Neural cell (in vitro differentiated cells): ENCODE results near the gene ADAMTSL4.

Experiments
- EP300 ChIP-seq: fragments of 450-650 bp; conservative IDR thresholded peaks from 2 replicates; pipeline ENCODE4 v1.6.1; 2014; ENCODE audit warnings: antibody characterized with exemption, mild to moderate bottlenecking, moderate library complexity; ENCODE audit not compliant: poor library complexity, severe bottlenecking
- EZH2 ChIP-seq: fragments of 200-600, 300-800 bp; shearing (Covaris generic), sonication (generic); IDR thresholded peaks from 2 replicates; pipeline ENCODE4 v1.6.1; 2014; ENCODE audit warnings: antibody characterized with exemption, low read length, borderline replicate concordance, mild to moderate bottlenecking; ENCODE audit not compliant: insufficient read depth, poor library complexity, severe bottlenecking
- POLR2AphosphoS5 ChIP-seq: IDR thresholded peaks from 2 replicates; pipeline ENCODE4 v1.6.1; 2012
- SMC3 ChIP-seq: fragments of 450-650 bp; conservative IDR thresholded peaks from 2 replicates; pipeline ENCODE4 v1.6.1; 2014; ENCODE audit warnings: antibody characterized with exemption, mild to moderate bottlenecking, moderate library complexity; ENCODE audit not compliant: poor library complexity
- TAF1 ChIP-seq: IDR thresholded peaks from 2 replicates; pipeline ENCODE4 v1.6.1; 2012; ENCODE audit warnings: low read depth
- TF ChIP-seq, protein P1 (sequence below): fragments of 450-650 bp; IDR thresholded peaks from 2 replicates; pipeline ENCODE4 v1.5.1; 2014; ENCODE audit warnings: antibody characterized with exemption, mild to moderate bottlenecking, moderate library complexity; ENCODE audit not compliant: poor library complexity, severe bottlenecking
- TF ChIP-seq, protein P2 (sequence below): IDR thresholded peaks from 2 replicates; pipeline ENCODE4 v1.6.1; 2012; ENCODE audit warnings: borderline replicate concordance

DNA sequence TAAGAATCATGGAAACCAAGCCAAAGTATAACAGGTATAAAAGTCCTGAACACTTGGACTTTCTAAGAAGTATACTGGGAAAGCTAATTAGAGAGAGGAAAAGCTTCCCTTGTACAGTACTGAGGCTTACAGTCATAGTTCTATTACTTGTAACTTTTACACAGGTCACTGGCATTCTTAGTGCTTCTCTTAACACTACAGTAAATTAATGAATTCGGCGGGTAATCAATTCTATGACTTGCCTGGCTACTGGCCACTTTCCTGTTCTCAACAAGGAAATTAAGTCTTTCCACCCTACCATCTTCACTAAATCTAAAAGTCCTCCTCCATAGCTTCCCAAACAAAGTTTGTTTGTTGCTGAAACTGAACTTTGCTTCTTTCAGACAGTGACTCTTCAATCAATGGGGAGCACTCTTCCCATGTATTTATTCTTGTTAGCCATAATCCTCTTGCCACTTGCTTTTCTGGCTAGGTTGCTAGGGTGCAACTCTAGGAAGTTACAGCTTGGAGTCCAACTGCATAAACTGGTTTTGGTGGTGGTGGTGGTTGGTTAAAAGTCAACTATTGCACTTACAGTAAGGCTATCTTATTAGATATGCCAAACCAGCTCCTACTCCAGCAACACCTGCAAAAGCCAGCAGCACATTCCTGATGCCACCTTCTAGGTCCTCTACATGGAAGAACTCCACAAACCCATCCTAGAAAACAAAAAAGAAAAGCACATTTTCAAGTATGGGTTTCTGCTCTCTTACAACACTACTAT is 27.8 kb downstream of the ADAMTSL4 start:
- TF ChIP-seq POLR2AphosphoS5 (no peak), EP300 (no peak), EZH2 (no peak), SMC3 (no peak), TAF1 (no peak)
- TF ChIP-seq, protein P1, sequence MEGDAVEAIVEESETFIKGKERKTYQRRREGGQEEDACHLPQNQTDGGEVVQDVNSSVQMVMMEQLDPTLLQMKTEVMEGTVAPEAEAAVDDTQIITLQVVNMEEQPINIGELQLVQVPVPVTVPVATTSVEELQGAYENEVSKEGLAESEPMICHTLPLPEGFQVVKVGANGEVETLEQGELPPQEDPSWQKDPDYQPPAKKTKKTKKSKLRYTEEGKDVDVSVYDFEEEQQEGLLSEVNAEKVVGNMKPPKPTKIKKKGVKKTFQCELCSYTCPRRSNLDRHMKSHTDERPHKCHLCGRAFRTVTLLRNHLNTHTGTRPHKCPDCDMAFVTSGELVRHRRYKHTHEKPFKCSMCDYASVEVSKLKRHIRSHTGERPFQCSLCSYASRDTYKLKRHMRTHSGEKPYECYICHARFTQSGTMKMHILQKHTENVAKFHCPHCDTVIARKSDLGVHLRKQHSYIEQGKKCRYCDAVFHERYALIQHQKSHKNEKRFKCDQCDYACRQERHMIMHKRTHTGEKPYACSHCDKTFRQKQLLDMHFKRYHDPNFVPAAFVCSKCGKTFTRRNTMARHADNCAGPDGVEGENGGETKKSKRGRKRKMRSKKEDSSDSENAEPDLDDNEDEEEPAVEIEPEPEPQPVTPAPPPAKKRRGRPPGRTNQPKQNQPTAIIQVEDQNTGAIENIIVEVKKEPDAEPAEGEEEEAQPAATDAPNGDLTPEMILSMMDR: no peak
- TF ChIP-seq, protein P2, sequence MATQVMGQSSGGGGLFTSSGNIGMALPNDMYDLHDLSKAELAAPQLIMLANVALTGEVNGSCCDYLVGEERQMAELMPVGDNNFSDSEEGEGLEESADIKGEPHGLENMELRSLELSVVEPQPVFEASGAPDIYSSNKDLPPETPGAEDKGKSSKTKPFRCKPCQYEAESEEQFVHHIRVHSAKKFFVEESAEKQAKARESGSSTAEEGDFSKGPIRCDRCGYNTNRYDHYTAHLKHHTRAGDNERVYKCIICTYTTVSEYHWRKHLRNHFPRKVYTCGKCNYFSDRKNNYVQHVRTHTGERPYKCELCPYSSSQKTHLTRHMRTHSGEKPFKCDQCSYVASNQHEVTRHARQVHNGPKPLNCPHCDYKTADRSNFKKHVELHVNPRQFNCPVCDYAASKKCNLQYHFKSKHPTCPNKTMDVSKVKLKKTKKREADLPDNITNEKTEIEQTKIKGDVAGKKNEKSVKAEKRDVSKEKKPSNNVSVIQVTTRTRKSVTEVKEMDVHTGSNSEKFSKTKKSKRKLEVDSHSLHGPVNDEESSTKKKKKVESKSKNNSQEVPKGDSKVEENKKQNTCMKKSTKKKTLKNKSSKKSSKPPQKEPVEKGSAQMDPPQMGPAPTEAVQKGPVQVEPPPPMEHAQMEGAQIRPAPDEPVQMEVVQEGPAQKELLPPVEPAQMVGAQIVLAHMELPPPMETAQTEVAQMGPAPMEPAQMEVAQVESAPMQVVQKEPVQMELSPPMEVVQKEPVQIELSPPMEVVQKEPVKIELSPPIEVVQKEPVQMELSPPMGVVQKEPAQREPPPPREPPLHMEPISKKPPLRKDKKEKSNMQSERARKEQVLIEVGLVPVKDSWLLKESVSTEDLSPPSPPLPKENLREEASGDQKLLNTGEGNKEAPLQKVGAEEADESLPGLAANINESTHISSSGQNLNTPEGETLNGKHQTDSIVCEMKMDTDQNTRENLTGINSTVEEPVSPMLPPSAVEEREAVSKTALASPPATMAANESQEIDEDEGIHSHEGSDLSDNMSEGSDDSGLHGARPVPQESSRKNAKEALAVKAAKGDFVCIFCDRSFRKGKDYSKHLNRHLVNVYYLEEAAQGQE: no peak
